ENCODE data around the gene WFS1.

WFS1 gene

DNA sequence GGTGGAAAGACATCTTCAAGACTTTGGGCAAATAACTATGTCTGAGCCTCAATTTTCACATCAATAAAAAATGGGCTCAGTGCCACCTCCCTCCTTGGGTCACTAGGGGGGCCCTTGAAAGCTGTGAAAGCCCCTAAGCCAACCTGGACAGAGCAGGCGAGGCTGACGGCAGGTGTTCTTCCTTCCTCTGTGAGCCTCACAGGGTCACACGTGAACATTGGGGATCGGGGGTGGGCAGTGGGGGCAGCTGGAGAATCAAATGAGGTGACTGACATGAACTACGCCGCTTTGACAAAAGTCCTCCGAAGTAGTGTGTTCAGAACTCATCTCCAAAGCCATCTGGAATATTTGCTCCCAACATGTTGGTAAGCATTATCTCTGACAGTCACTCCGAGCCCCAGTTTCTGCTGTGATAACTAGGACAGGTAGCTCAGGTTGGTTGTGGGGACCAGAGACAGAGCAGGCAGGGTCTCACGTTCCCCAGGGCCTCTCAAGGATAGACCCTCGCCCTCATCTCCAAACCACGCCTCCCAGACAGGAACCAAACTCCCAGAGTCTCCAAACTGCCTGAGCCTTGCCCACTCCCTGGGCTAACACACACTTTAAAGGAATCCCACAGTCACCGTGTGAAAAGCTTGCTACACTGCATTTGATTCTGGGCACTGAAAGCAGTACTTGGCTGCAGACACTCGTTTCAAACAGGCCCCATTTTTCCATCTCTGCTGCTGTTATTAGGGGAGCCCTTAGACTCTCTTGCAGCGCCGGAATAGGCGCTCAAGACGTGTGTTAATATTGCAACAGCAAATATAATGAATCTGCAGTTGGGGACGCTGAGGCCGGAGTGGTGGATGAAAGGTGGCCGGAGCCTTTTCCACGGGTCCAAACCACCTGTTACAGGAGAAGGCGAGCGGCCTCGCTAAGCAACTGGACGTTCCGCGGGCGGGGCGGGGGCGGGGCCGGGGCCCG, 717 bp upstream of the WFS1 start:
- no peak for TF ChIP-seq EZH2 (optimal IDR thresholded peaks at IDR 0.05; ENCODE audit: low read depth, low read length)
- TF ChIP-seq, protein P1, sequence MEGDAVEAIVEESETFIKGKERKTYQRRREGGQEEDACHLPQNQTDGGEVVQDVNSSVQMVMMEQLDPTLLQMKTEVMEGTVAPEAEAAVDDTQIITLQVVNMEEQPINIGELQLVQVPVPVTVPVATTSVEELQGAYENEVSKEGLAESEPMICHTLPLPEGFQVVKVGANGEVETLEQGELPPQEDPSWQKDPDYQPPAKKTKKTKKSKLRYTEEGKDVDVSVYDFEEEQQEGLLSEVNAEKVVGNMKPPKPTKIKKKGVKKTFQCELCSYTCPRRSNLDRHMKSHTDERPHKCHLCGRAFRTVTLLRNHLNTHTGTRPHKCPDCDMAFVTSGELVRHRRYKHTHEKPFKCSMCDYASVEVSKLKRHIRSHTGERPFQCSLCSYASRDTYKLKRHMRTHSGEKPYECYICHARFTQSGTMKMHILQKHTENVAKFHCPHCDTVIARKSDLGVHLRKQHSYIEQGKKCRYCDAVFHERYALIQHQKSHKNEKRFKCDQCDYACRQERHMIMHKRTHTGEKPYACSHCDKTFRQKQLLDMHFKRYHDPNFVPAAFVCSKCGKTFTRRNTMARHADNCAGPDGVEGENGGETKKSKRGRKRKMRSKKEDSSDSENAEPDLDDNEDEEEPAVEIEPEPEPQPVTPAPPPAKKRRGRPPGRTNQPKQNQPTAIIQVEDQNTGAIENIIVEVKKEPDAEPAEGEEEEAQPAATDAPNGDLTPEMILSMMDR (IDR thresholded peaks at IDR 0.05; ENCODE audit: low read length), result no peak
- TF ChIP-seq EZH2phosphoT487 (IDR thresholded peaks at IDR 0.05; ENCODE audit: low read length), result no peak
- H3K27me3 ChIP-seq (replicated peaks; ENCODE audit: insufficient read depth, low read length), result no peaks in the 10 kb centered on the region
- H4K20me1 ChIP-seq (ENCODE audit: insufficient read depth, low read length), result no peaks in the 10 kb centered on the region
- H3K4me3 ChIP-seq (ENCODE audit: low read length), result peak overlapping the region; percentile 55
- H2AFZ ChIP-seq (ENCODE audit: low read length), result peak overlapping the region; percentile 87
- H3K36me3 ChIP-seq (replicated peaks; ENCODE audit: insufficient read depth, low read length), result no peaks in the 10 kb centered on the region
- H3K4me2 ChIP-seq (ENCODE audit: low read depth, low read length), result peak overlapping the region; percentile 79
- no peak overlapping the region for H3K27ac ChIP-seq (ENCODE audit: low read length)
- no peaks in the 10 kb centered on the region for H3K9me2 ChIP-seq (replicated peaks; ENCODE audit: insufficient read depth, low read length)
- H3K4me1 ChIP-seq (ENCODE audit: low read length), result peaks cover 5% of the 10 kb centered on the region
- H3K79me2 ChIP-seq (ENCODE audit: low read length), result peaks cover 5% of the 10 kb centered on the region
- peak overlapping the region; percentile 30; the same call in 1 of the 2 replicates for H3K9ac ChIP-seq (ENCODE audit: low read length)
- no peak for DNase-seq
- no peaks in the 10 kb centered on the region for H3K9me3 ChIP-seq (replicated peaks; ENCODE audit: insufficient read depth, low read length)
- H3F3A ChIP-seq (ENCODE audit: insufficient read depth, low read length), result no peaks in the 10 kb centered on the region

DNA sequence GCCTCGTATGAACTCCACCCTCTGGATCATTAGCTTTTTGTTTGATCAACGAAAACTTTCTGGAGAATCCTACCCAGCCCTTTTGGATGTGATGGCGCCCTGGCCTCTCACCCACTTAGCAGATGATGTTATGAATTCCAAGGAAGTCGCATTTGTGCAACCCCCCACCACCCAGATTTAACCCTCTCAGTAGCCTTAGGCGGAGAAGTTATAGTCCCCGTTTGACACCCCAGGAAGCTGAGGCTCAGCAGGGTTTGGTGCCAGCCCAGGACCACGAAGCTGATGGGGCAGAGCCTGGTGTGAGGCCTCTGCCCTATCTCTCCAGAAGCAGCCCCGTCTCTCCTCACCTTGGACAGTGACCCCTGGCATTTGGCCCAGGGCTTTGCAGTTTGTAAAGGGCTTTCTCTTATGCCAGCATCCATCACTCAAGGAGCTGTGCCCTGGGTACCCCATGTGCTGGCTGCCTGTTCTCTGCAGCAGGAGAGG, 1.0 kb downstream of the WFS1 start:
- no peak for TF ChIP-seq EZH2phosphoT487 (IDR thresholded peaks at IDR 0.05; ENCODE audit: low read length)
- TF ChIP-seq EZH2 (optimal IDR thresholded peaks at IDR 0.05; ENCODE audit: low read depth, low read length), result no peak
- TF ChIP-seq, protein P1 (IDR thresholded peaks at IDR 0.05; ENCODE audit: low read length), result no peak

DNA sequence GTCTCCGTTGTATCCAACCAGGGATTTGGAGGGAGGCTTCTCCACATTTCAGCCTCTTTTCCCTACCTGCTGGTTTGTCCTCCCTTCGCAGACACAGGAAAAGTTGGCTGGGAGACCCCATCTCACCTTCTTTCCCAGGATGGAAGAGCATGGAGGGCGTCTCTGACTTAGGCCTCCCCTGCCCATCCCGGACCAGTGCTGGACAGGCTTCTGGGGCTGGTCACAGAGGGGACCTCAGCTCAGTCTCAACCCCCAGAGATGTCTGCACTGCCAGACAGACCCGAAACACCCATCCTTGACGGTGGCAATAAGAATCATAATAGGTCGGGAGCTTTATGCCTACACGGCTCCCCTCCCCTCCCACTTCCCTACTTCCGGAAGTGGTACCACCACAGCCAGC, 1.6 kb downstream of the WFS1 start:
- Histone ChIP-seq H3K4me1 (ENCODE audit: low read length) (peaks cover 5% of the 10 kb centered on the region), H3K27ac (ENCODE audit: low read length) (no peak overlapping the region), H3K4me3 (ENCODE audit: low read length) (no peak overlapping the region), H4K20me1 (ENCODE audit: insufficient read depth, low read length) (no peaks in the 10 kb centered on the region), H2AFZ (ENCODE audit: low read length) (no peak overlapping the region), H3K9me2 (replicated peaks; ENCODE audit: insufficient read depth, low read length) (no peaks in the 10 kb centered on the region), H3K36me3 (replicated peaks; ENCODE audit: insufficient read depth, low read length) (no peaks in the 10 kb centered on the region), H3K27me3 (replicated peaks; ENCODE audit: insufficient read depth, low read length) (no peaks in the 10 kb centered on the region), H3K79me2 (ENCODE audit: low read length) (peaks cover 11% of the 10 kb centered on the region), H3F3A (ENCODE audit: insufficient read depth, low read length) (no peaks in the 10 kb centered on the region), H3K9ac (ENCODE audit: low read length) (no peak overlapping the region), H3K9me3 (replicated peaks; ENCODE audit: insufficient read depth, low read length) (no peaks in the 10 kb centered on the region), H3K4me2 (ENCODE audit: low read depth, low read length) (no peak overlapping the region)
- TF ChIP-seq, protein P1 (IDR thresholded peaks at IDR 0.05; ENCODE audit: low read length), result no peak
- TF ChIP-seq EZH2 (optimal IDR thresholded peaks at IDR 0.05; ENCODE audit: low read depth, low read length) (no peak), EZH2phosphoT487 (IDR thresholded peaks at IDR 0.05; ENCODE audit: low read length) (no peak)
- DNase-seq, result no peak

More for the DNA sequence above, 1.0 kb downstream of the WFS1 start:
- Histone ChIP-seq H3K9me2 (replicated peaks; ENCODE audit: insufficient read depth, low read length) (no peaks in the 10 kb centered on the region), H3K9ac (ENCODE audit: low read length) (peak overlapping the region; percentile 37; the same call in 1 of the 2 replicates), H3K9me3 (replicated peaks; ENCODE audit: insufficient read depth, low read length) (no peaks in the 10 kb centered on the region), H3K4me3 (ENCODE audit: low read length) (peak overlapping the region; percentile 64), H3K79me2 (ENCODE audit: low read length) (peaks cover 11% of the 10 kb centered on the region), H3K36me3 (replicated peaks; ENCODE audit: insufficient read depth, low read length) (no peaks in the 10 kb centered on the region), H3K27me3 (replicated peaks; ENCODE audit: insufficient read depth, low read length) (no peaks in the 10 kb centered on the region), H3K4me2 (ENCODE audit: low read depth, low read length) (peak overlapping the region; percentile 63), H2AFZ (ENCODE audit: low read length) (no peak overlapping the region), H3F3A (ENCODE audit: insufficient read depth, low read length) (no peaks in the 10 kb centered on the region), H3K4me1 (ENCODE audit: low read length) (peaks cover 5% of the 10 kb centered on the region), H3K27ac (ENCODE audit: low read length) (no peak overlapping the region), H4K20me1 (ENCODE audit: insufficient read depth, low read length) (no peaks in the 10 kb centered on the region)
- DNase-seq, result no peak
